DMS 273 treated with DMSO at 0.1 percent for 48 hours (cell line): ENCODE measurements around the gene GPS2.
A peak's percentile ranks its signal among the peaks of the same experiment; 100 is the strongest.
"Not testable (repeated sequence)": the region's sequence is repeated elsewhere in the genome, so short reads cannot be mapped to it uniquely, and the experiment has no call there.

Source experiments
- DNase-seq: peaks from one replicate; lab custom pipeline; 2025; lab: John Stamatoyannopoulos, UW

The GPS2 gene

DNA sequence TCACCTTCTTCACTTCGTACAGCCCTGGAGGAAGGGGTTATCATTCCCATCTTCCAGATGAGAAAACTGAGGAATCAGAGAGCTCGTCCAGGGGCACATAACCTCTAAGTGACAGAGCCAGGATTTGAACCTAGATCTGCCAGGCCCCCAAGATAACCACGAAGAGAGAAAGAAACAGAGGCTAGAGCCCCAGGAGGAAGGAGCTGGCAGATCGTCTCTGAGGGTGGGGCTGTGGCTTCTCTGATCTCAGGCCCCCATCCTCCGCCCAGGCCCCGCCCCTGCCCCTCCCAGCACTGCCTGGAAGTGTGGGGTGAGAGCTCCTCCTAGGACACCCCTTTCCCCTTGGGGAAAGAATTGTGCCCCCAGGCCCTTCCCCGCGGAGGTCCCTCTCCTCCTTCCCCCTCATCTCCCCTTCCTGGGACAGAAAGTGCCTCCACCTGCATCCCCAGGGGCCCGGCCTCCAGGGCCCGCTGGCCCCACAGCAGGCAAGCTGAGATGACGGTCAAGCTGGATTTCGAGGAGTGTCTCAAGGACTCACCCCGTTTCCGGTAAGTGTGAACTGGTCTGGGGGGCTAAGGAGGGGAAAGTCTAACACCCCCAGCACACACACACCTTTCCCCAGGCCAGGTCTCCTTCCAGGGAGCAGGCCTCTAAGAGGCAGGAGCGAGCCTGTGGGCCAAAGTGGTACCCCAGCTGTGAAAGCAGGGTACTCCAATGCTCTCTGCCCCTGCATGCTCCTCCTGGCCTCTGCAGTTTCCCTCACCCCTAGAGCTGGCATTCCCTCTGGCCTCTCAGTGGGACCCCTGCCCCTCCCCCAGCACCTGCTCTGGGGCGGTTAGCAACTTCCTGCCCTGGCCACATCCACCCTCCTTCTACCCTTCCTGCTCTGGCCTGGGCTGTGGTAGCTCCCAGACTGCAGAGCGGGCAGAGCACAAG lies 21.3 kb upstream of the GPS2 start, which contains the start of gene ACAP1:
TSS of gene ACAP1 (plus strand) at position 290 of the 936 bp plus-strand sequence. CDS start at position 496, 206 bp downstream.
- no peak for DNase-seq

DNA sequence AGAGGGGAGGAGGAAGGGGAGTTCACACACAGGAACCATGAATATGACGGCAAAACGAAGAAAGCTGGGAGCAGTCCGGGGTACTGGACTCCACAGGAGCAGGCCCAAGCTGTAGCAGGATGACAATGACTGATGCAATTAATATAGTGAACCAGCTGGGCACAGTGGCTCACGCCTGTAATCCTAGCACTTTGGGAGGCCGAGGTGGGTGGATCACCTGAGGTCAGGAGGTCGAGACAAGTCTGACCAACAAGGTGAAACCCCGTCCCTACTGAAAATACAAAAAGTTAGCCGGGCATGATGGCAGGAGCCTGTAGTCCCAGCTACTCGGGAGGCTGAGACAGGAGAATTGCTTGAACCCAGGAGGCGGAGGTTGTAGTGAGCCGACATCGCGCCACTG lies 20.6 kb upstream of the GPS2 start:
- DNase-seq = not testable (repeated sequence)

DNA sequence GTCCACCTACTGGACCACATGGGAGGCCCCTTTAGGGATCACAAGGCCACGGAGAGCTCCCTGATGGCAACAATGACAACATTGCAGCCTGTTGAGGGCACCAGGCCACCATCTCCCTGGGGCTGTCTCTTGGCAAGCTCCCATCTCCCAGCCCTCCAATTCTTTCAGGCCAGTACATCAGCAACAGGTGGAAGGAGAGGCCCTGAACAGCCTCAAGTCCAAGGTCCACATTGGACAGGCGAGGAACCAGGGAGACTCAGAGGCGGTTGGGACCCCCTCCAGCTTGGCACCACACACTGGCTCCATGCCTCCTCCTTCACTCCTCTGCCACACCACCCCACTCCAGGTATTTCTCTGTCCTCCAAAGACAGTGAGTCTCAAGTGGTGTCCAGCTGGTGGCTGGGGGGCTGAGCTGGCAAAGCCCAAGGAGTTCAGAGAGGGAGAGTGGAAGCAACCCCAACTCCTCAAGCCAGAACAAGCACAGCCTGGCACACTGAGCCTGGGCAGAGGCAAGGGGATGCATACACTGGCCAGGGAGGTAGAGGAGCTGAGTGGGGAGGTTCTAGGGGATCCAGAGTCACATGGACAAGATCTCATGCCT lies 19.9 kb upstream of the GPS2 start:
- DNase-seq = no peak

DNA sequence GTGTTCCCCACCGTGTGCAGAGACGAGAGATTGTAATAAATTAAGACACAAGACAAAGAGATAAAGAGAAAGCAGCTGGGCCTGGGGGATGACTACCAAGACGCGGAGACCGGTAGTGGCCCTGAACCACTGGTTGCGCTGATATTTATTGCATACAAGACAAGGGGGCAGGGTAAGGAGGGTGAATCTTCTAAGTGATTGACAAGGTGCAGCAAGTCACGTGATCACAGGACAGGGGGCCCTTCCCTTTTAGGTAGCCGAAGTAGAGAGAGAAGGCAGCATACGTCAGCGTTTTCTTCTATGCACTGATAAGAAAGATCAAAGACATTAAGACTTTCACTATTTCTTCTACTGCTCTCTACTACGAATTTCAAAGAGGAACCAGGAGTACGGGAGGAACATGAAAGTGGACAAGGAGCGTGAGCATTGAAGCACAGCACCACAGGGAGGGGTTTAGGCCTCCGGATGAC lies 17.5 kb upstream of the GPS2 start:
- DNase-seq = not testable (repeated sequence)

DNA sequence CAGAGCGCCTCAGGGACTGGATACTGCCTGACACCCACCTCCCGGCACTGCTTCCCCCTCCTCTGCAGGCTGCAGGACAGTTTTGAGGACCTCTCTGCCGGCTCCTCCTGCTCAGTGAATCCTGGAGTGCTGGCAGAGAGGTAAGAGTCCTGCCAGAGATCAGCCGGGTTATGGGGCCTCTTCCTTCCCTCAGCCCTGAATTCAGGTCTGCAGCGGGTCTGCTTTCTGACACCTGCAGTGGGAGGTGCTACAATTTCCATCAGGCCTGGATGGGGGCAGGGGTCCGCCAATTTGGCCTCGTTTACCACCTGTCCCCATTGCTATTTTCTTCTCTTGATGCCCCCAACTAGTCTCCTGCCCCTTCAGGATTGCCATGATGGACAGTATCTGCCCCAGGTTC lies 17.0 kb upstream of the GPS2 start:
- DNase-seq = no peak

DNA sequence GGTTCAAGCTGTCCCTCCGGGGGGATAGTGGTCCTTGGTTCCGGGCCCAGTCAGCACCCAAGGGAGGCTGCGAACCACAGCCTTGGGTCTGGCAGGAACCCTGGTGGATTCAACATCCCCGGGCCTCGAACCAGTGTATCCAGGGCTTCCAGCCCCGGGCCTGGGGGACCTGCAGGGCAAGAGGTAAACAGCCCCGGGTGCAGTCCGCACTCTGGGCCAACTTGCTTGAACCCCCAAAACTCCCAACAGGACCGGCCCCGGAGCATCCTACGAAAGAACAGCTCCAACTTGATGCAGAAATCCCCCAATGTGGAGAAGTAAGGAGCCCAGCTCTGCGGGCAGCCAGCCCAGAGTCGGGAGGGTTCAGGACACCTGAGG lies 15.5 kb upstream of the GPS2 start:
- DNase-seq = no peak

DNA sequence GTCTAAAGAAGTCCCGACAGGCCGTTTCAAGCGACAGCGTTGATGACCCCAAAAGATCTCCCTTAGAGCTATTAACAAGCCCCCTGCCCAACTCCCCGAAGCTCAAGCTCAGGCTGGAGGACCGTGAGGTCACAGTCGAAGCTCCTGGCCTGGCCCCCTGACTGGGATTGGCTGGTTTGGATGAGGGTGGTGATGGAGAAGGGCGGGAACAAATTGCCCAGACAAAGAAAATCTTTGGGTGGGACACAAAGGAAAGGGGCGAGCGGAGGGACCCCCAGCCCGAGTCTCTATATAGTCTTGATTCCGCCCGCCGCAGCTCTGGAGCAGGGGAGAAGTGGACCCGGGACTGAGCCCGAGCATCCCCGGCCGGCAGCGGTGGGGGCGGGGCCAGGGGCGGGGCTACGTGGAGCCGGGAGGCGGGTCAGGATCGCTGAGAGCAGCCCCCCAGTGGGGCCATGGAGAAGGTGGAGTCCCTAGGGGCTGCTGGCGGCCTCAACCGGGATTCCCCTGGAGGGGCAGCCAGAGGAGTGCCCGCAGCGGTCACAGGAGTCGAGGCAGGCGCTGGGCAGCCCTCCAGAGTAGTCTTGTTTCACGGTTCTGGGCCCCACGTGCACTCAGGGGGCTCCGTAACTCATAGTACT lies 15.0 kb upstream of the GPS2 start:
- no peak for DNase-seq

DNA sequence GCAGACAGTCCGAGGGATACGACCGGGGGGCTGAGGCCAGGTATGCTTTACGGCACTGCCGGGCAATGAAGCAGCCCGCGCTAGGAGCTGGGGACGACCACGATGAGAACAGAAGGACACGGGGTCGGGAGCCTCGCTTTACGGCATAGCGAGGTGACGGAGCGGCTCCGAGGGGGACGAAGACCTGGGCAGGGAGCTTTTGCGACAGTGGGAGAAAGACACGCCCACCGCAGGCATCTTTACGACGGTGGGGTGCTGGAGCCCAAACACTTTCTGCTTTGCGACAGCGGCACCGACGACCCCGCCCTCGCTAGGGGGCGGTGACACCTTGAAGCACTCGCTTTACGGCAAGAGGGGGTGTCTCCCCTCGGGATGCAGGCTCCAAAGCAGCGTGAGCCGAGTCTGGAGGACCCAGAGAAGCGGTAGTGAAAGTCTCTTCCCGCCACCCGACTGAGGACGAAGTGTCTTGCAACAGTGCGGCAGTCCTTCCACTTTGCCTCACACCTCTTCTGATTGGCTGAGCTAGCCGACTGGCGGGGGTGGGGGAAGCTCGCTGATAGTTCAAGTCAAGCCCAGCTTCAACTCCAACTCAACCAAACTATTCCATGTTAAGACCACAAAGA lies 14.3 kb upstream of the GPS2 start:
- peak; percentile 90 for DNase-seq

DNA sequence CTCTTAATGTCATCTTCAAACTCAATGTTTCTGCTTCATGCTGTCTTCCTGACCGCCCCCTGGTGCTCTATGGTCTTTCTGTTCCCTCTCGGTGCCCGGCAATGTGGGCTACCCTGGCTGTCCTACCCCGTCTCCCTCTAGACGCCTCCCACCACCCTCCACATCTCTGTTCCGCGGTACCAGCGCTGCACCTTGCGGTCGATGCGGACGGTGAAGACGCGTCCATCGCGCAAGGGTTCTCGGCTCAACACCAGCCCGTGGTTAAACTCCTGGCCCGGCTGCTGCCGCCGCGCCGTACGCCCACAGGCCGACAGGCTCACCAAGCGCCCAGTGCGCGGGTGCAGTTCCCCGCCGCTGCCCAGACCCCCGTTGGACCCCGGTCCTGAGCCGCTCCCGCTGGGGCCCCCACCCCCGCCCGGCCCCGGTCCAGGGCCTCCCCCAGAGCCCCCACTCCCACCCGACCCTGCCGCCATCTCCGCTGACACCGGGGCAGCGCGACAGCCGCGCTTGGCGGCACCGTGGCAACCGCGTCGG lies 13.7 kb upstream of the GPS2 start, which contains the start of gene NEURL4:
TSS of gene NEURL4 (minus strand) at position 496 of the 534 bp plus-strand sequence. CDS start at position 473, 23 bp downstream.
- DNase-seq = no peak

DNA sequence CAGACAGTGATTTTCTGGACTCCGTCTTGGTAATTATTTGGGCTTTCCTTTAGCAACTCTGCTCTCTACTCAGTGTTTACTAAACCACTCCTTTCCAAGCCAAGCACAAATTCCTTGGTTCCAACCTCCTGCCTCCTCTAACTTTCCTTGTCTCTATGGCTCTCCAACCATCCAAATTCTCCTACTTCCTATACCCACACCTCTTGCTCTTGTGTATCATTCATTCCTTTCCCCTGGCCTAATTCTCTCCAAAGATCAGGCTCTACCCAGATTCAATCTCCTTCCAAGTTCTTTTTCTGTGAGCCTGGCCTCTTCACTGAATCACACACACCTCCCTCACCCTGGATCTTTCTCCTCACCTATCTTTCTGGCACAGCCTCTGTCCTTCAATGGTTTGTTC lies 12.8 kb upstream of the GPS2 start:
- no peak for DNase-seq

DNA sequence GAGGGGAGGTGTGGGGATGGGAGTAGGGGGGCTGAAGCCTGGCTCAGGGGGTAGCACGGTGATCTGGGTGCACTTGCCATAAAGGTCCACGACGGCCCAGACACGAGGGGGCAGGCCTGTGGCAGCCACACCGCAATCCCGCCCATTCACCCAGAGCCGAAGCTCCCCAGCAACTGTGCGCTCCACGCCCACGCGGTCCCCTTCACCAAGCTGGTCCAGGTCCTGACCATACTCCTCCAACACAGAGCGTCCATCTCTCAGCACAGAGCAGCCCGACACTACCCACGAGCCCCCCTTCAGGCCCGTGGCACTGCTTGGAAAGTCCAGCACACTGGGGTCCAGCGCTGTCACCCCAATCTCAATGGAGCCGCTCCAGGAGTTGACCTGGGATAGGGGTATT lies 12.3 kb upstream of the GPS2 start:
- no peak for DNase-seq

DNA sequence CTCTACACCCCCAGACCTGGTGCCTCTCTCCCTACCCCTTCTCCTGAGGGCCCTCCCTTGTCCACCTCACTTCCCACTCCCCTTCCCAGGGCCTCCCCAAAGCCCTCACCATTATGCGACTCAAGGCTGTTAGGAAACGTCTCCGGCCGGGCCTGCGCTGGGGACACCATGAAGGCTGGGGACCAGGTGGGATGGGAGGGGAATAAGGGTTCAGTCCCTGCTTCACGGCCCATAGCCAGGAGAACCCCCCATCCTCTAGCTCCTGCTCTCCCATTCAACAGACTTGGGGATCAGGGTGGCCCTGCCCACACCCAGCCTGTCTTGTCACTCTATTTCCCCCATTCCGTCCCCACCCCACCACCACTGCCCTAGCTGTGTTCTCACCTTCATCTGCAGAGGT lies 11.9 kb upstream of the GPS2 start:
- no peak for DNase-seq

DNA sequence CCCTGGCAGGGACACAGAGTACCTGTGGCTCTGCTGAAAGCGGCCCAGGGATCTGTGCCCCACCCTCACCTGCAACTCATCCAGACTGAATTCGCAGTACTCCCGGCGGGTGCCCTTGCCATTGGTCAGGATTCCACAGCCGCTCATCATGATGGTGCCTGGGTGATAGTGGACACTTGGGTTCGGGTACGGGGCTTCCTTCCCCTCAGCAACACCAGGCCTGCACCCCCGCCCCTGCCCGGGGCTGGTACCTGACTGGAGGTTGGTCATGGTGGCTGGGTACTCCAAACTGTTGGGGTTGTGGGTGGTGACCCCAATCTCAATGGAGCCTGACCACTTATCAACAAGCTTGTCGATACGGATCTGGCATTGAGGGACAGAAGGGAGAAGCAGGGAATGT lies 11.0 kb upstream of the GPS2 start:
- DNase-seq = no peak

DNA sequence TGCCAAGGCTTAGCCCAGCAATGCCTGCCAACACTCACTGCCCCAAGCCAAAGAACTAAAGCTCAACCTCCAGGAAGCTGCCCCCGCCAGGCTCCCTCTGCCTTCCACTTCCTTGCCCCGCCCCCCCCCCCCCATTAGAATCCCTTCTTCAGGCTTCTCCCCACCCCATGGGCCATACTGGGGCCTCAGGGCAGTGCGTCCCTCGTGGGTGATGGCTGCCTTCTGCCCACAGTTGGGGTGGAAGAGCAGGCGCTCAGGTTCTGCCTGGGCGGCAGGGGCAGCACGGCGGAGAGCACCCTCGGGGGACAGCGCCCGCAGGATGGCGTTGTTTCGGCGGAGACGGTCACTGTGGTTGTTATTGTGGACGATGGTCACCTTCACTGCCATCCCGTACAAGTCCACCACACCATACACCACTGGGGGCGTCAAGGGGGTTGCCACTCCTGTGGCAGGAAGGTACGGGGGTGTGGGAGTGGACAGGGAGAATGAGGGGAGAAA lies 9.9 kb upstream of the GPS2 start:
- DNase-seq = no peak

DNA sequence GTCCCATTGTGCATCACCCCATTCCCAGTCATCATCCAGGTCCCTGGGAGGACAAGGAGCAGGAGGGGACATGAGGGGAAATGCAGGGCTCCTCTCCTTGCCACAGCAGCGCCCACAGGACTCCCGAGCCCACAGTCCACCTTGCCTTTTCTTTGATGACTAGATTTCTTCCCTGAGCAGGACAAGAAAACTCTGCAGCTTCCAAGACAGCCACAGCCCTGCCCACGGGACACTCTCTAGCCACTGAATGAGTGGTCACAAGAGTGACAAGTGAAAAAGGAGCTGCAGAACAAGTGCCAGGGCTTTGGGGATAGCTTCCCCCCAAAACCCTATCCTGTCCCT lies 9.2 kb upstream of the GPS2 start:
- no peak for DNase-seq

DNA sequence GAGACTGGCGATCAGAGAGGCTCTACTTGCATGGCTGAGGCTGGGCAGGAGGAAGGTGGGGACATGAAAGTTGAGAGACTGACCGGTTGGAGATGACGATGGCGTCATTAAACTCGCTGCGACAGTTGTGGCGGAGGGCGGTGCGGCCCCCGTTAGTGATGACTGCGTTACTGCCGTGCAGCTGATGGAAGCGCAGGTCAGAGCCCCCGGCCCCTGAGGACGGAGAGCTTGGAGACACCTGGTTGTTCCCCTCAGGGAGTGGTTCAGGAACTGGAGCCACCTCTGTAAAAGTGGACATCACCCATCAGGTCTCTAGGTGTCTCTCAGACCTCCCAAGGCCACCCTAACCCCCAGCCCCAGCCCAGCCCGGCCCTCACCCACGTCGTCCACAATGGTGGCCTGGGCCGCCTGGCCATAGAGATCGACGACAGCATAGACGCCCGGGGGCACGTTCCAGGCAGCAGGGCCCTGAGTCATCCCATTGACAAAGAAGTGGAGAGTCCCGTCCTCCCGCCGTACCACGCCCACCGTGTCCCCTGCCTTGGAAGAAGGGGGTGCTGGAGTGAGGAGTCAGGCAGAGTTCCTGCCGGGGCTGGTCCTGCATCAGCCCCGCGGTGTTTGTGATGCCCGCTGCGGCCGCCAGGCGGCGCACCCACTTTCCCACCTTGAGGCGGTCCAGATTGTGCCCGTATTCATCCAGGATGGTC lies 8.7 kb upstream of the GPS2 start:
- no peak for DNase-seq

DNA sequence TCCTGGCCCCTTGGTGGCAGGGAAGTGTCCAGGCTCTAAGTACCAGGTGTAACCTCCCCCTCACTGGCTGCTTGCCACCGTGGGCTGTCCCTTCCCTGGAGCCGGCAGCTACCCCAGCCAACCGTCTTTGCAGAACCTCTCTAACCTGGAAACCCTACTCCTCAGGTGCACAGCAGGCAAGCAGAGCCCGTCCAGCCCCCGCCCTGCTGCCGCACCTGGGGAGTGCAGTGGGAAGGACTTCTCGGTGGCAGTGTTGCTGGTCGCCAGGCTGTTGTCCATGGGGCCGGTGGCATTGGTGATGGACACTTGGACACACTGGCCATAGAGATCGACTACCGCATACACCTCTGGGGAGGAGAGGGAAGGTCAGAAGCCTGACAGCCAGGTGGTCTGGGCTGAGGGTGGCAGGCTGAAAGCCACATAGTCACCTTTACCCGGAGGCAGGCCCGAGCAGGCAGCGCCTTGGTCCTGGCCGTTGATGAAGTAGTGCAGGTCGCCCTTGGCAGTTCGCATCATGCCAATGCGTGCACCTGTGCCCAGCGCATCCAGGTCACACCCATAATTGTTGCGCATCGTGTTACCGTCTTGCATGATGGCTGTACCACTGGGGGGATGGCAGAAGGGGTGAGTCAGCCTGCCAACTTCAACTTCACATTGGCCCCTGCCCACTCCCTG lies 7.5 kb upstream of the GPS2 start:
- DNase-seq = no peak

DNA sequence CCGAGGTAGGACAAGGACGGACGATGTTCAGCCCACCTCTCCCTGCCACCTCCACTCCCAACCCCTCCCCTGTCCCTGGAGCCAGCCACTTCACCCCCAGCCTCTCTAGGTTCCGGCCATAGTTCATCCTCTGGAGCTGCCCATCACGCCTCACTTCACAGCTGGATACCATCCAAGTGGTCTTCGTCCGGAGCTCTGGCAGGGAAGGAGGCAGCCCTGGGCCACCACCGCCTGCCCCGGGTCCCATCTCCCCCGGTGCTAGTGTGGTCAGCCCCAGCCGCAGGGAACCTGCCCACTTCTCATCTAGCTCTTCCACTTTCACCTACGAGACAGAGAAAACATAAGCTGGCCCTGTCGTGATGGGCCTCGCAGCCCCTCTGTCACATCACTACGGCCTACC lies 6.3 kb upstream of the GPS2 start:
- no peak for DNase-seq

DNA sequence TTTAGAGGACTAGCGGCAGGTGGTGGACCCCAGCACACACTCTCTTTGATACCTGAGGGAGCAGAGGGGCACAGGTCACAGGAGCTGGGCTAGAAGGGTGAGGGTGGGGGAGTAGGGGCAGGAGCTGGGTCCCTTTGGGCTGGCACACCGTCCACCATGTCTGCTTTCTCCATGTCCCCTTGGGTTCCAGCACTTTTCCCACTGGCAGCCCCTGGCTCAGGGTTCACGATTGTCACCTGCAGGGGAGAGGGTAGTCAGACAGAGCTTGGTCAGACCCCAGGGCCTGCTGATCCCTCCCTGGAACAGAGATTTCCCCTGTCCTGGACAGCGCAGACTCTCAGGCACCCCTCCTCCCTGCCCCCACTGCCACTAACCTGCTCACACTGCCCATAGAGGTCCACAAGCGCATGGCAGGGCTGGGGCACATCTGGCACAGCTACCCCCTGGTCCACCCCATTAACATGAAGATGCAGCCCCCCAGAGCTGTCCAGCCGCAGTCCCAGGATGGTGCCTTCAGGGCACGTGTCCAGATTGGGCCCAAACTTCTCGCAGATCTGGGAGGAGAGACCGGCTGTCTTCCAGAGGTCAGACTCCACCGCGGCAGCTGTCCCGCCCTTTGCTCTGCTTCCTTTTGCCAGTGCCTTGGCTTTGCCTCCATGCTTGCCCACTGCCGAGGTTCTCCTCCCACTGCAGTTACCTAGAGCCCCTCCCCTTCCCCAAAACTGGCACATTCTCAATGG lies 3.1 kb upstream of the GPS2 start:
- DNase-seq = no peak
